RWPE2 (cell line): ENCODE results near the gene VPS35L.

Experiments used
- ATAC-seq: fragments of 200-7000 bp; cut with Tn5 transposase; 3 replicates; pipeline ENCODE4 v1.9.1; 2021; ENCODE audit warnings: low read depth
- DNase-seq: peaks from one replicate; pipeline ENCODE4 v3.0.0-alpha.2; 2020; ENCODE audit warnings: low spot score
- H3K27ac ChIP-seq: fragments of 450-650 bp; 2 replicates; pipeline ENCODE4 v1.5.1; 2017; ENCODE audit warnings: mild to moderate bottlenecking; ENCODE audit not compliant: poor library complexity, severe bottlenecking
- H3K27me3 ChIP-seq: fragments of 250-450 bp; sonication (Bioruptor Pico); 2 replicates; pipeline ENCODE4 v1.5.1; 2021; ENCODE audit warnings: mild to moderate bottlenecking, moderate library complexity; ENCODE audit not compliant: insufficient read depth, poor library complexity, severe bottlenecking
- H3K36me3 ChIP-seq: fragments of 250-450 bp; sonication (Bioruptor Pico); 2 replicates; pipeline ENCODE4 v1.5.1; 2020; ENCODE audit warnings: low read depth, mild to moderate bottlenecking, moderate library complexity
- H3K4me1 ChIP-seq: fragments of 250-450 bp; sonication (Bioruptor Pico); 2 replicates; pipeline ENCODE4 v1.5.1; 2021; ENCODE audit warnings: mild to moderate bottlenecking, moderate library complexity; ENCODE audit not compliant: insufficient read depth, poor library complexity, severe bottlenecking
- H3K4me3 ChIP-seq: fragments of 250-450 bp; sonication (Bioruptor Pico); 2 replicates; pipeline ENCODE4 v1.5.1; 2021; ENCODE audit warnings: mild to moderate bottlenecking, moderate library complexity; ENCODE audit not compliant: severe bottlenecking
- H3K9me3 ChIP-seq: fragments of 250-450 bp; sonication (Bioruptor Pico); 2 replicates; pipeline ENCODE4 v1.5.1; 2021; ENCODE audit warnings: mild to moderate bottlenecking, moderate library complexity; ENCODE audit not compliant: severe bottlenecking
- CTCF ChIP-seq: fragments of 450-650 bp; IDR thresholded peaks from one replicate; pipeline ENCODE4 v1.5.1; 2017; ENCODE audit warnings: mild to moderate bottlenecking, moderate library complexity; ENCODE audit not compliant: poor library complexity, severe bottlenecking

The VPS35L gene

DNA sequence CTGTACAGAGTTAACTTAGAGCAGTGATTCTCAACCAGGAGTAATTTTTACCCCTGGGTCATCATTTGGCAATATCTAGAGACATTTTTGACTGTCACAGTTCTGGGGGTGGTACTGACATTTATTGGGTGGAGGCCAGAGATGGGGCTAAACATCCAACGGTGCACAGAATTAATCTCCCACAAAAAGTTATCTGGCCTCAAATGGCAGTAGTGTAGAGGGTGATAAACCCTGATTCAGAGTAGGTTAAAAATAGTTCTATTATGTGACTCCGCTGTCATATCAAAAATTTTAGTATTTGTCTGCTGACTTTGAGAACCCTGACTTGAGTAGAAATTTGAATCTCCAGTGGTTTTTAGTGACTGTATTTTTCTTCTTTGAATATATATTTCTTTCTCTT, 19.1 kb downstream of the VPS35L start:
- no peak for TF ChIP-seq CTCF
- Histone ChIP-seq H3K4me1 (no peaks in the 10 kb centered on the region), H3K27me3 (no peaks in the 10 kb centered on the region), H3K4me3 (no peak overlapping the region), H3K9me3 (no peaks in the 10 kb centered on the region), H3K36me3 (peaks cover 15% of the 10 kb centered on the region), H3K27ac (no peak overlapping the region)
- DNase-seq (no peak), ATAC-seq (no peak)

GRCh38 chr16:19578378-19578971, 23.0 kb downstream of the VPS35L start:
- no peak for ATAC-seq
- no peak for DNase-seq
- no peak overlapping the region for H3K4me3 ChIP-seq
- H3K4me1 ChIP-seq: no peaks in the 10 kb centered on the region
- H3K27ac ChIP-seq: no peak overlapping the region
- H3K36me3 ChIP-seq: peaks cover 14% of the 10 kb centered on the region
- no peak for TF ChIP-seq CTCF
- H3K9me3 ChIP-seq: no peaks in the 10 kb centered on the region
- H3K27me3 ChIP-seq: no peaks in the 10 kb centered on the region

GRCh38 chr16:19582050-19582831, 26.7 kb downstream of the VPS35L start:
- no peaks in the 10 kb centered on the region for H3K4me1 ChIP-seq
- no peak overlapping the region for H3K4me3 ChIP-seq
- H3K27me3 ChIP-seq: no peaks in the 10 kb centered on the region
- TF ChIP-seq CTCF: no peak
- H3K27ac ChIP-seq: no peak overlapping the region
- H3K9me3 ChIP-seq: no peaks in the 10 kb centered on the region
- ATAC-seq: no peak
- H3K36me3 ChIP-seq: 0 out of 2 replicates have a peak, but pooled peaks cover 4% of the 10 kb centered on the region
- DNase-seq: no peak

- no peaks in the 10 kb centered on the region for H3K27me3 ChIP-seq
Observed at GRCh38 chr16:19583665-19584300, 28.3 kb downstream of the VPS35L start.

More at GRCh38 chr16:19583665-19584300, 28.3 kb downstream of the VPS35L start:
- no peaks in the 10 kb centered on the region for H3K9me3 ChIP-seq
- no peak overlapping the region for H3K4me3 ChIP-seq
- no peak overlapping the region for H3K27ac ChIP-seq
- ATAC-seq (peak; percentile 73), DNase-seq (no peak)
- 0 out of 2 replicates have a peak, but pooled peaks cover 4% of the 10 kb centered on the region for H3K36me3 ChIP-seq
- peak; percentile 94 for TF ChIP-seq CTCF
- no peaks in the 10 kb centered on the region for H3K4me1 ChIP-seq
